ENCODE results near the gene SLC25A21.

GRCh38 chr14:37201724-37202123 lies 29.3 kb upstream of the SLC25A21 start:
- TF ChIP-seq POLR2A (IDR thresholded peaks at IDR 0.05) (no peak), CTCF (IDR thresholded peaks at IDR 0.05) (no peak)

Data from esophagus squamous epithelium (tissue), 4 donors.